ENCODE measurements around the gene UQCC5.

Gene UQCC5

GRCh38 chr3:52535411-52536111, 844 bp upstream of the UQCC5 start:
- no peak for DNase-seq

GRCh38 chr3:52536112-52536368, 365 bp upstream of the UQCC5 start:
- DNase-seq = no peak

GRCh38 chr3:52537165-52537620, 788 bp downstream of the UQCC5 start:
- DNase-seq = no peak

- DNase-seq = no peak
Measured at GRCh38 chr3:52537726-52538421, 1.5 kb downstream of the UQCC5 start.

- no peak for DNase-seq
Measured at GRCh38 chr3:52539010-52539653, 2.7 kb downstream of the UQCC5 start.

GRCh38 chr3:52541050-52541449, 4.6 kb downstream of the UQCC5 start:
- DNase-seq = no peak

GRCh38 chr3:52544937-52545336, 8.5 kb downstream of the UQCC5 start:
- no peak for DNase-seq

GRCh38 chr3:52546111-52546901, 9.9 kb downstream of the UQCC5 start:
- DNase-seq = no peak

- DNase-seq = no peak
Measured at GRCh38 chr3:52547143-52547542, 10.7 kb downstream of the UQCC5 start.

GRCh38 chr3:52551118-52551517, 14.7 kb downstream of the UQCC5 start:
- DNase-seq = no peak

- DNase-seq = no peak
Measured at GRCh38 chr3:52552089-52552488, 15.7 kb downstream of the UQCC5 start.

GRCh38 chr3:52554026-52554755, 17.8 kb downstream of the UQCC5 start:
- DNase-seq = no peak

- DNase-seq = no peak
Measured at GRCh38 chr3:52555056-52555455, 18.7 kb downstream of the UQCC5 start.

- no peak for DNase-seq
Measured at GRCh38 chr3:52557011-52557960, 20.9 kb downstream of the UQCC5 start.

GRCh38 chr3:52558436-52558835, 22.0 kb downstream of the UQCC5 start:
- DNase-seq = no peak

- no peak for DNase-seq
Measured at GRCh38 chr3:52561028-52561747, 24.8 kb downstream of the UQCC5 start.

GRCh38 chr3:52563984-52564383, 27.6 kb downstream of the UQCC5 start:
- DNase-seq = no peak

- DNase-seq = no peak
Measured at GRCh38 chr3:52568069-52568468, 31.7 kb downstream of the UQCC5 start.

GRCh38 chr3:52570076-52570475, 33.7 kb downstream of the UQCC5 start:
- no peak for DNase-seq

GRCh38 chr3:52572221-52572620, 35.8 kb downstream of the UQCC5 start:
- DNase-seq = no peak

All from activated CD4-positive, CD25-positive, alpha-beta regulatory T cell (primary cell).